Left ventricle myocardium inferior (tissue), 1 donor: ENCODE data around the gene ENO2. TPM values are rescaled to one million over a fixed set of nuclear protein-coding genes. Genes with fewer than 3 reads are reported as not detected.
A peak's percentile ranks its signal among the peaks of the same experiment; 100 is the strongest.

Experiments
- DNase-seq: peaks from one replicate; pipeline ENCODE4 v3.0.0-alpha.2; 2020
- H3K27ac ChIP-seq: fragments of 200-600 bp; replicated peaks from 2 replicates; pipeline ENCODE4 v1.8.0; 2021
- H3K27me3 ChIP-seq: fragments of 200-600 bp; 2 replicates; pipeline ENCODE4 v1.8.0; 2021; ENCODE audit warnings: low read depth
- H3K36me3 ChIP-seq: fragments of 200-600 bp; 2 replicates; pipeline ENCODE4 v1.8.0; 2021
- H3K4me1 ChIP-seq: fragments of 200-600 bp; 2 replicates; pipeline ENCODE4 v1.8.0; 2021
- H3K4me3 ChIP-seq: fragments of 200-600 bp; 2 replicates; pipeline ENCODE4 v1.8.0; 2021; ENCODE audit warnings: mild to moderate bottlenecking, moderate library complexity
- H3K9me3 ChIP-seq: fragments of 200-600 bp; replicated peaks from 2 replicates; pipeline ENCODE4 v1.8.0; 2021
- CTCF ChIP-seq: fragments of 200-600 bp; IDR thresholded peaks from 2 replicates; pipeline ENCODE4 v1.8.0; 2021; ENCODE audit warnings: antibody characterized with exemption, mild to moderate bottlenecking, borderline replicate concordance
- intact Hi-C: fragments of 100-400 bp; cut with micrococcal nuclease; formaldehyde crosslinking; loops from one replicate; pipeline ENCODE4 v1.11.0; 2022
- total RNA-seq: library from RNA; stranded (reverse); fragmentation: NEBNext Ultra II Directional; extraction: Animal tissue kit (Norgen Biotek cat#: 25700); gene quantifications from one replicate; pipeline ENCODE4 v1.2.1, GENCODE V29; 2021
- donor health status: DM: no; HTN: yes; CAD: no; lungs with severe emphysema.

ENO2 gene
- total RNA-seq, 1 donor from 2014 or later: 14.8 TPM

- Histone ChIP-seq H3K36me3 (no peaks in the 10 kb centered on the region), H3K9me3 (no peaks in the 10 kb centered on the region), H3K27me3 (no peaks in the 10 kb centered on the region), H3K27ac (no peak overlapping the region), H3K4me1 (peaks cover 24% of the 10 kb centered on the region), H3K4me3 (no peak overlapping the region)
- intact Hi-C loops: no loop called here
- no peak for TF ChIP-seq CTCF
- no peak for DNase-seq
Observed at GRCh38 chr12:6912164-6912935, 2.0 kb upstream of the ENO2 start.

- no peak for TF ChIP-seq CTCF
- peak overlapping the region; percentile 90 for H3K4me3 ChIP-seq
- H3K9me3 ChIP-seq: no peaks in the 10 kb centered on the region
- H3K27me3 ChIP-seq: no peaks in the 10 kb centered on the region
- peaks cover 24% of the 10 kb centered on the region for H3K4me1 ChIP-seq
- H3K36me3 ChIP-seq: no peaks in the 10 kb centered on the region
- intact Hi-C loops: no loop called here
- DNase-seq: peak; percentile 45
- peak overlapping the region; percentile 80 for H3K27ac ChIP-seq
Observed at GRCh38 chr12:6914947-6915788, 788 bp downstream of the ENO2 start.

GRCh38 chr12:6915789-6916285, 1.5 kb downstream of the ENO2 start:
- intact Hi-C loops: no loop called here
- Histone ChIP-seq H3K9me3 (no peaks in the 10 kb centered on the region), H3K4me1 (peaks cover 24% of the 10 kb centered on the region), H3K27ac (no peak overlapping the region), H3K27me3 (no peaks in the 10 kb centered on the region), H3K36me3 (no peaks in the 10 kb centered on the region), H3K4me3 (peak overlapping the region; percentile 90)
- TF ChIP-seq CTCF: no peak
- DNase-seq: no peak

GRCh38 chr12:6916426-6917200, 2.2 kb downstream of the ENO2 start:
- TF ChIP-seq CTCF: no peak
- DNase-seq: no peak
- no peak overlapping the region for H3K27ac ChIP-seq

More at GRCh38 chr12:6916426-6917200, 2.2 kb downstream of the ENO2 start:
- Histone ChIP-seq H3K4me3 (no peak overlapping the region), H3K4me1 (peaks cover 24% of the 10 kb centered on the region), H3K27me3 (no peaks in the 10 kb centered on the region), H3K36me3 (no peaks in the 10 kb centered on the region), H3K9me3 (no peaks in the 10 kb centered on the region)
- intact Hi-C loops: no loop called here
